Activated T-helper 17 cell treated with anti-CD3 and anti-CD28 coated beads, Interleukin-2, amount 50 U/mL, for 72 hours (primary cell): ENCODE data around the gene NOMO2. TPM values are rescaled to one million over a fixed set of nuclear protein-coding genes. Genes with fewer than 3 reads are reported as not detected.
A peak's percentile ranks its signal among the peaks of the same experiment; 100 is the strongest.
"Not testable (repeated sequence)": the region's sequence is repeated elsewhere in the genome, so short reads cannot be mapped to it uniquely, and the experiment has no call there.

Source experiments
- ATAC-seq: fragments of 150-1000 bp; cut with Tn5 transposase; replicated peaks from 2 replicates; pipeline ENCODE4 v1.10.0; 2021; ENCODE audit warnings: mild to moderate bottlenecking, moderate library complexity
- H3K27ac Mint-ChIP-seq: one replicate; pipeline ENCODE4 v1.8.0; 2022; ENCODE audit warnings: mixed read lengths
- H3K27me3 Mint-ChIP-seq: one replicate; pipeline ENCODE4 v1.8.0; 2022; ENCODE audit warnings: mixed read lengths
- H3K36me3 Mint-ChIP-seq: one replicate; pipeline ENCODE4 v1.8.0; 2022; ENCODE audit warnings: low read depth, mild to moderate bottlenecking, mixed read lengths
- H3K4me1 Mint-ChIP-seq: one replicate; pipeline ENCODE4 v1.8.0; 2022; ENCODE audit warnings: mixed read lengths
- H3K4me3 Mint-ChIP-seq: one replicate; pipeline ENCODE4 v1.8.0; 2022; ENCODE audit warnings: mild to moderate bottlenecking, mixed read lengths
- H3K9me3 Mint-ChIP-seq: one replicate; pipeline ENCODE4 v1.8.0; 2022; ENCODE audit warnings: mixed read lengths
- total RNA-seq, 2 donors: library from RNA; stranded (reverse); gene quantifications; one replicate each; pipeline ENCODE4 v1.2.3, GENCODE V29; 2022

NOMO2 gene
- total RNA-seq, 2 donors from 2014 or later: 67.4 to 141 TPM

- H3K4me1 Mint-ChIP-seq, ATAC-seq, H3K27ac Mint-ChIP-seq: not testable (repeated sequence)
Observed at GRCh38 chr16:18586560-18587540, 25.0 kb upstream of the NOMO2 start.

GRCh38 chr16:18585789-18586188, 23.9 kb upstream of the NOMO2 start:
- not testable (repeated sequence) for H3K27me3 Mint-ChIP-seq, H3K36me3 Mint-ChIP-seq, H3K9me3 Mint-ChIP-seq, ATAC-seq, H3K4me1 Mint-ChIP-seq, H3K4me3 Mint-ChIP-seq, H3K27ac Mint-ChIP-seq

More at GRCh38 chr16:18586560-18587540, 25.0 kb upstream of the NOMO2 start:
- not testable (repeated sequence) for H3K9me3 Mint-ChIP-seq, H3K4me3 Mint-ChIP-seq, H3K27me3 Mint-ChIP-seq, H3K36me3 Mint-ChIP-seq

GRCh38 chr16:18582902-18583301, 21.0 kb upstream of the NOMO2 start:
- no peak for ATAC-seq
- Mint-ChIP-seq H3K36me3 (no peaks in the 10 kb centered on the region), H3K4me1 (no peaks in the 10 kb centered on the region)

DNA sequence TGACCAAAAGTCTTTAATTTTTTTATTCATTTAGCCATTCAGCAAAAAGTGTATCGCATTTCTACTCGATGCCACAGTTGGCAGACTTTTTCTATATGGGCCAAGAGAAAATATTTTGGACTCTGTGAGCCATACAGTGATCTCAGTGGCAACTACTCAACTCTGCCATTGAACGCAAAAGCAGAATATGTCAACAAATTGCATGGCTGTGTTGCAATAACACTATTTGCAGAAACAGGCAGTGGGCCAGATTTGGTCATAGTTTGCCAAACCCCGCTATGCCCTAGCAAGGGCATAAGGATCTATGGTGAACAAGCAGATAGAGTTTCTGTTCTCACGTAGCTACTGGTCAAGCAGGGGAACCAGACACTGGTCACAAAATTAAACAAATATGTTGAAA, 18.5 kb upstream of the NOMO2 start:
- not testable (repeated sequence) for H3K27me3 Mint-ChIP-seq, H3K4me1 Mint-ChIP-seq, H3K27ac Mint-ChIP-seq, H3K9me3 Mint-ChIP-seq, ATAC-seq, H3K36me3 Mint-ChIP-seq, H3K4me3 Mint-ChIP-seq

More at GRCh38 chr16:18582902-18583301, 21.0 kb upstream of the NOMO2 start:
- H3K27ac Mint-ChIP-seq: no peak overlapping the region
- no peaks in the 10 kb centered on the region for H3K9me3 Mint-ChIP-seq
- H3K4me3 Mint-ChIP-seq: no peak overlapping the region
- no peaks in the 10 kb centered on the region for H3K27me3 Mint-ChIP-seq

GRCh38 chr16:18579261-18579660, 17.4 kb upstream of the NOMO2 start:
- H3K27ac Mint-ChIP-seq, H3K4me3 Mint-ChIP-seq, H3K27me3 Mint-ChIP-seq, ATAC-seq, H3K9me3 Mint-ChIP-seq, H3K4me1 Mint-ChIP-seq, H3K36me3 Mint-ChIP-seq: not testable (repeated sequence)

DNA sequence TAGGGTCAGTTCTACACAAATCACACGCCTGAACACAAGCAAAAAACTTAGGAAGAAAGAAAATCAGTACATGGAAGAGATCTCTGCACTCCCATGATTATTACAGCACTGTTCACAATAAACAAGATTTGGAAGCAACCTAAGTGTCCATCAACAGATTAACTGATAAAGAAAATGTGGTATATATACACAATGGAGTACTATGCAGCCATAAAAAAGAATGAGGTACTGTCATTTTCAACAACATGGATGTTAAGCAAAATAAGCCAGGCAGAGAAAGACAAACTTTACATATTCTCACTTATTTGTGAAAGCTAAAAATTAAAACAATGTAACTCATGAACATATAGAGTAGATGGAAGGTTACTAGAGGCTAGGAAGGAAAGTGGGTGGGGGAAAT, 16.0 kb upstream of the NOMO2 start:
- H3K9me3 Mint-ChIP-seq, ATAC-seq, H3K4me3 Mint-ChIP-seq, H3K4me1 Mint-ChIP-seq, H3K36me3 Mint-ChIP-seq, H3K27me3 Mint-ChIP-seq, H3K27ac Mint-ChIP-seq: not testable (repeated sequence)

GRCh38 chr16:18575945-18576344, 14.0 kb upstream of the NOMO2 start:
- not testable (repeated sequence) for H3K27ac Mint-ChIP-seq, H3K36me3 Mint-ChIP-seq, H3K4me3 Mint-ChIP-seq, ATAC-seq, H3K9me3 Mint-ChIP-seq, H3K4me1 Mint-ChIP-seq, H3K27me3 Mint-ChIP-seq

GRCh38 chr16:18575298-18575917, 13.5 kb upstream of the NOMO2 start:
- not testable (repeated sequence) for H3K27ac Mint-ChIP-seq, H3K4me3 Mint-ChIP-seq, ATAC-seq

GRCh38 chr16:18573887-18574286, 12.0 kb upstream of the NOMO2 start:
- ATAC-seq, H3K27me3 Mint-ChIP-seq: not testable (repeated sequence)

More at GRCh38 chr16:18575298-18575917, 13.5 kb upstream of the NOMO2 start:
- H3K27me3 Mint-ChIP-seq, H3K4me1 Mint-ChIP-seq, H3K9me3 Mint-ChIP-seq, H3K36me3 Mint-ChIP-seq: not testable (repeated sequence)

GRCh38 chr16:18572973-18573372, 11.1 kb upstream of the NOMO2 start:
- H3K27ac Mint-ChIP-seq, ATAC-seq, H3K27me3 Mint-ChIP-seq, H3K9me3 Mint-ChIP-seq, H3K4me3 Mint-ChIP-seq, H3K36me3 Mint-ChIP-seq, H3K4me1 Mint-ChIP-seq: not testable (repeated sequence)

More at GRCh38 chr16:18573887-18574286, 12.0 kb upstream of the NOMO2 start:
- not testable (repeated sequence) for H3K36me3 Mint-ChIP-seq, H3K4me3 Mint-ChIP-seq, H3K9me3 Mint-ChIP-seq, H3K4me1 Mint-ChIP-seq, H3K27ac Mint-ChIP-seq

- H3K27ac Mint-ChIP-seq, ATAC-seq, H3K4me3 Mint-ChIP-seq, H3K9me3 Mint-ChIP-seq, H3K27me3 Mint-ChIP-seq, H3K4me1 Mint-ChIP-seq, H3K36me3 Mint-ChIP-seq: not testable (repeated sequence)
Observed at GRCh38 chr16:18571307-18571850, 9.5 kb upstream of the NOMO2 start.

GRCh38 chr16:18570529-18571306, 8.8 kb upstream of the NOMO2 start:
- peak; percentile 47 for ATAC-seq
- H3K4me1 Mint-ChIP-seq, H3K27me3 Mint-ChIP-seq, H3K27ac Mint-ChIP-seq, H3K9me3 Mint-ChIP-seq, H3K36me3 Mint-ChIP-seq, H3K4me3 Mint-ChIP-seq: not testable (repeated sequence)

- not testable (repeated sequence) for H3K4me1 Mint-ChIP-seq, H3K27me3 Mint-ChIP-seq, H3K9me3 Mint-ChIP-seq, ATAC-seq
- Mint-ChIP-seq H3K4me3 (peak overlapping the region; percentile 80), H3K36me3 (peaks cover 12% of the 10 kb centered on the region), H3K27ac (peak overlapping the region; percentile 41)
Observed at GRCh38 chr16:18560416-18561220, 1.3 kb downstream of the NOMO2 start.

DNA sequence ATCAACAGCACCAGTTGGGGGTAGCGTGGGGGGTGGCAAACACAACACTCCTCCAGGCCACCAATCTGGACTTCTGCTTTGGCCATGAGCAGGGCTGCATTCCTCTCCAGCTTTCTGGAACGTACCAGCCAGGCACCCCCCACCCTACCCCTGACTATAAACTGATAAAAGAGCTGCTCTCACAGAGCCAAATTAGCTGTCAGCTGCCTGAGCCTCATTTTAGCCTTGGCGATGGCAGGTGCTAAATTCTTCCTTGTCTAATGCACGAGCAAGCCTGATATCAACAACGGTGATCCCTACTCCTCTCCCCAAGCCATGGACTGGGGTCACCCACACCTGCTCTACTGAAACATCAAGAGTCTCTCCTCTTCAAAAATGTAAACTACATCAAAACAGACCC, 8.2 kb downstream of the NOMO2 start:
- H3K9me3 Mint-ChIP-seq, H3K27ac Mint-ChIP-seq, ATAC-seq, H3K27me3 Mint-ChIP-seq, H3K4me1 Mint-ChIP-seq, H3K4me3 Mint-ChIP-seq: not testable (repeated sequence)
- H3K36me3 Mint-ChIP-seq: peaks cover 16% of the 10 kb centered on the region
